IPS-18c (cell line): ENCODE data around the gene PPP2R3A.
"Not testable (repeated sequence)": the region's sequence is repeated elsewhere in the genome, so short reads cannot be mapped to it uniquely, and the experiment has no call there.

Experiments used
- H3K4me3 ChIP-seq: 2 replicates; pipeline ENCODE4 v1.7.0; 2013; ENCODE audit warnings: low read depth, mild to moderate bottlenecking, low read length, moderate library complexity; ENCODE audit not compliant: insufficient read depth
- H3K9me3 ChIP-seq: one replicate; pipeline ENCODE4 v1.6.1; 2013; ENCODE audit warnings: mild to moderate bottlenecking, low read length, moderate library complexity; ENCODE audit not compliant: control insufficient read depth, insufficient read depth

PPP2R3A gene, protein sequence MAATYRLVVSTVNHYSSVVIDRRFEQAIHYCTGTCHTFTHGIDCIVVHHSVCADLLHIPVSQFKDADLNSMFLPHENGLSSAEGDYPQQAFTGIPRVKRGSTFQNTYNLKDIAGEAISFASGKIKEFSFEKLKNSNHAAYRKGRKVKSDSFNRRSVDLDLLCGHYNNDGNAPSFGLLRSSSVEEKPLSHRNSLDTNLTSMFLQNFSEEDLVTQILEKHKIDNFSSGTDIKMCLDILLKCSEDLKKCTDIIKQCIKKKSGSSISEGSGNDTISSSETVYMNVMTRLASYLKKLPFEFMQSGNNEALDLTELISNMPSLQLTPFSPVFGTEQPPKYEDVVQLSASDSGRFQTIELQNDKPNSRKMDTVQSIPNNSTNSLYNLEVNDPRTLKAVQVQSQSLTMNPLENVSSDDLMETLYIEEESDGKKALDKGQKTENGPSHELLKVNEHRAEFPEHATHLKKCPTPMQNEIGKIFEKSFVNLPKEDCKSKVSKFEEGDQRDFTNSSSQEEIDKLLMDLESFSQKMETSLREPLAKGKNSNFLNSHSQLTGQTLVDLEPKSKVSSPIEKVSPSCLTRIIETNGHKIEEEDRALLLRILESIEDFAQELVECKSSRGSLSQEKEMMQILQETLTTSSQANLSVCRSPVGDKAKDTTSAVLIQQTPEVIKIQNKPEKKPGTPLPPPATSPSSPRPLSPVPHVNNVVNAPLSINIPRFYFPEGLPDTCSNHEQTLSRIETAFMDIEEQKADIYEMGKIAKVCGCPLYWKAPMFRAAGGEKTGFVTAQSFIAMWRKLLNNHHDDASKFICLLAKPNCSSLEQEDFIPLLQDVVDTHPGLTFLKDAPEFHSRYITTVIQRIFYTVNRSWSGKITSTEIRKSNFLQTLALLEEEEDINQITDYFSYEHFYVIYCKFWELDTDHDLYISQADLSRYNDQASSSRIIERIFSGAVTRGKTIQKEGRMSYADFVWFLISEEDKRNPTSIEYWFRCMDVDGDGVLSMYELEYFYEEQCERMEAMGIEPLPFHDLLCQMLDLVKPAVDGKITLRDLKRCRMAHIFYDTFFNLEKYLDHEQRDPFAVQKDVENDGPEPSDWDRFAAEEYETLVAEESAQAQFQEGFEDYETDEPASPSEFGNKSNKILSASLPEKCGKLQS (N-terminal part only)

DNA sequence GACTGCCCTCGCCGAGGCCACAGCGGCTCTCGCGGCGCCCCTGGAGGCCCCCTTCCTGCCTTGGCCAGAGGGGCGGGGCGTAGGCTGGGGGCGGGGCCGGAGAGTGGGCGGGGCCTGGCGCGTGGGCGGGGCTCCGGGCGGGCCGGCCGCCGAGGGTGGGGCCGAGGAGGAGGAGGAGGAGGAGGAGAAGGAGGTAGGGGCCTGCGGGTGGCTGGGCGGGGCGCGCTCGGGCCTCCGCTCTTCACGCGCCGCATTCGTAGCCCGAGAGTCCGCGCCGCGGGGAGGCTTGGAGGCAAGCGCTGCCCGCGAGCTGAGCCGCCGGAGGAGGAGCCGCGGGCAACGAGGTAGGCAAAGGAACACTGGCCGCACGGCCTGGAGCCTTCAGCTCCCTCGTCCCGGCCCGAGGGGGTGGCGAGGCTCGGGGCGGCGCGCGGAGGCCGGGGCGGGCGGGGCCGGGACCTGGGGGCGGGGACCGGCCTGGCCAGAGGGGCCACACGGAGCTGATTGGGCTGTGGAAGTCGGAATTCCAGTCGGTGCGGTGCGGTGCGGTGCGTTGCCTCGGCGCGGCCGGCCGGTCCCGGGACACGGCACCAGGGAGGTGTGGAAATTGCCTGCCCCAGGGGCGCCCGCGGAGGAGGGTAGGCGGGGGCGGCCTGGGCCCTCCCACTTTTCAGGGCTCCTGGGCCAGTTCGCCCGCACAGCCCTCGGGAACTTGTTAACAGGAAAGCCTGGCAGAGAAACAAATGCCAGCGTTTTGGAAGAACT is at the start of gene PPP2R3A:
Gene PPP2R3A, plus strand, starts transcription at position 223 of the 765 bp plus-strand sequence. CDS start 35,771 bp downstream, outside the sequence.
- Histone ChIP-seq H3K9me3 (no peaks in the 10 kb centered on the region), H3K4me3 (peak within 1 kb of the TSS; percentile 79)

DNA sequence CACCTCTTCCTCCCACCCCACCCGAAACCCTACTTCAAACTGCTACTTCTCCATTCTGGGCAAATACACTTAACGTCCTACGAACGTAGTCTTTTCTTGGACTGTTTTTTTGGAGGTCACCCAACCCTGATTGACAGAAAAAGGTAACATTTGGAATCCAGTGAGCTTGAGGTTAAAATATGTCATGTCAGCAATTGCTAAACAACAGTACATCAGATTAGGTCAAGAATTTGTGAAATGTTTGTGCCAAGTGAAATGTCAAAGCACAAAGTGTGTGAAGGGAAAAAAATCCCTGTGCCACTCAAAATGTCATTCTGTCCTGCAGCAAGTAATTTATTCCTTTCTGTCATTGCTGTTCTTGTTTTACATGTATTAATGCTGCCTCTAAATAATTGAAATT is 49.2 kb upstream of the PPP2R3A start:
- Histone ChIP-seq H3K9me3 (no peaks in the 10 kb centered on the region), H3K4me3 (no peak overlapping the region)

DNA sequence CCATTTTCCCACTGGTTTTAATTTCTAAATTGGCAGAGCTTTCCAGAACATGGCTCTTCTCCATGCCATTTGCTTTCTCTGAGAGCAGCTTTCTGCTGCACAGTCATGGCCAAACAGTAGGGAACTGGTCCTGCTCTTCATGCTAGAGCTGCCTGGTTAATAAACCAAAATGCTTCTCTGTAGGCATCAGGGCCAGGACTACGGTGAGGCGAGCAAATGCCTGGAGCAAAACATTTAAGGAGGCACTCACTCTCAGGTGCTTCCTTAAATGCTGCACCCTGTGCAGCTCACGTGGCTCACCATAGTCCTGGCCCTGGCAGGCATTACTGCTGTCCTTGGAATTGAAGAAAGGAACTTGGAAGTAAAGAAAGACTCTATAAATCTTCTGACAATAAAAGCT is 48.5 kb upstream of the PPP2R3A start:
- no peaks in the 10 kb centered on the region for H3K9me3 ChIP-seq
- no peak overlapping the region for H3K4me3 ChIP-seq

DNA sequence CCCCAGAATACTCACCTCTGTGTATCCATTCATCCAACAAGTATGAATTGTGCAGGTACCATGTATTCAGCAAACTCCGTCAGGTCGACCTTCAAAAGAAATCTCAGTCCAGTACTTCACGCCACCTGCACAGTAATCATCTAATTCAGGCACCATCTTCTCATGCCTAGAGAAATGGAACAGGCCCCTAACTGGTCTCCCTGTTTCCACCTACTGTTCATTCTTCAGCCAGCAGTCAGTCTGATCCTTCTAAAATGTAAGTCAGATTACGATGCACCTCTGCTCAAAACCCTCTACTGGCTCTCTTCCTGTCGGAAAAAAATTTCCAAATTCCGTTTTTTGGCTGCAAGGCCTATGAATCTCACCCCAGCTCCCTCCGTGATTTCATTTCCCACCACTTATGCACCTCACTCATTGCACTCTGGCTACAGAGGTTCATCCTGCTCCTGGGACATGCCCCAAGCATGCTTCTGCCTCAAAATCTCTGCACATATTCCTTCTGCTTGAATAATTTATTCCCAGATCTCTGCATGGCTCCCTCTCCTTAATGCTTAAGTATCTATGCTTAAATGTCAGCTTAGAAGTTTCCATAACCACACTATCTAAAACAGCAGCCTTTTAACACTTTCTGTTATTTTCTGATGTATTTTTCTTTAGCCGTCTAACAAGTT is 47.5 kb upstream of the PPP2R3A start:
- H3K4me3 ChIP-seq: no peak overlapping the region

DNA sequence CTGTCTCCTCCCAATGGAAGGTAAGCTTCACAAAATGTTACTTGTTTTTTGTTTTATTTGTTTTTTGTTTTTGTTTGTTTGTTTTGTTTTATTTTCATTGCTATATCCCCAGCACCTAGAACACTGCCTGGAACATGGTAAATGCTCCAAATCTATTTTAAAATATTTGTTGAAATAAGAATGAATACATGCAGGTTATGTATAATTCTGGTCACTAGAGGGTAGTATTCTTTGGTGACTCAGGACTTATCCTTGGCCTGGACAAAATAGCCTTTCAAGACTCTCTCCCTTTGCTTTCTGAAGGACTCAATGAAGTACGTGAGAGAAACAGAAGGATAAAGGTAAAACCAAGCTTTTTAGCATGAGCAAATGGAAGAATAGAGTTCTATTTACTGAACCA is 46.9 kb upstream of the PPP2R3A start:
- Histone ChIP-seq H3K9me3 (no peaks in the 10 kb centered on the region), H3K4me3 (no peak overlapping the region)

More for the DNA sequence above, 47.5 kb upstream of the PPP2R3A start:
- H3K9me3 ChIP-seq: no peaks in the 10 kb centered on the region

DNA sequence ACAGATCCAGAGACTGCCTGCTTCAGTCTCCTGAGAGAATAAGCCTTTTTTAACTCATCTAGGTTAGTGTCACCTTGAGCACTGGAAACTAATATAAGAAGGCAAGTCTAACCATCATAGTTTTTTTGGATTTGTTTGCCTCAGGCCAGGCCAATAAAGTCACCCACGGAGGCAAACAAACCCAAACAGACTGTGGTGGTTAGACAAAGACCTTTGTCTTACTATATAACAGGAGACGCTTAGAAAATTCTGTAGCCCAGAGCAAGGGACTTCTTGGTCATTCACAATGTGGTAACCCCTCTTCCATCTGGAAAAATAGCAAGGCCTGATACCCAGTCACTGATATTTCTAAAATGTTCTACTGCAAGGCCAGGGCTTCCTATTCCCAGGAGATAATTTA is 45.3 kb upstream of the PPP2R3A start:
- no peak overlapping the region for H3K4me3 ChIP-seq
- H3K9me3 ChIP-seq: no peaks in the 10 kb centered on the region

DNA sequence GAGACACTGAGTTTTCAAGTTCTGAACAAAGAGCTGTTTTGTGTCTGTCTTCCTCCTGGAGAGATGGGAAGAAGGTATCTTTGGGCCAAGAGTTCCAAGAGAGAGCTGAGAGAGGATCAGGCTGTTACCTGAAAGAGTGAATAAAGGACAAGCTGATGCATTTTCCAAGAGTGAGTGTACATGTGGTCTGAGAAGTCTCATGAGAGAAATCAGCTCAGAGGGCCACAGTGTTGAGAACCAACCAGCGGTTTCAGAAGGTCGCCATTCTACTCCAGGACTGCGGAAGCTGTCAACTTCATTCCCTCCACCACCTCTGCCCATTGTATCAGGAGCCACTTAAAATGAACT is 42.7 kb upstream of the PPP2R3A start:
- Histone ChIP-seq H3K9me3 (no peaks in the 10 kb centered on the region), H3K4me3 (no peak overlapping the region)

DNA sequence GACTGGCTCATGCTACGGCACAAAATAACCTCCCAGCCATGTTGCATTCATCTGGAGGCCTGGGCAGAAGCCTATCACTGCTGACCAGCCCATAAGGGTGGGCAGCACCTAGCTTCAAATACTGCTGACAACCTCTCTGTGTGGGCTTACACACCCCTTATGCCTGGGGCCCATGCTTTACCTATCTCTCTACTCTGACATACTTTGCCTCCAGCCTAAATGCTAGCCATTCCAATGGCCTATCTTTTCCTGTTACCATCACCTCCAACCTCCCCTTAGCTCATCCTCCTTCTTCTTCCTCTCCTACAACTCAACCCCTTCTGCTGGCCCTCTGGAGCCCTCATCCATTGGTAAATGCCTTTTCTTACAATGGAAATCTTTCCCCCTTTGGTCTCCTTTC is 41.0 kb upstream of the PPP2R3A start:
- Histone ChIP-seq H3K9me3 (no peaks in the 10 kb centered on the region), H3K4me3 (no peak overlapping the region)

DNA sequence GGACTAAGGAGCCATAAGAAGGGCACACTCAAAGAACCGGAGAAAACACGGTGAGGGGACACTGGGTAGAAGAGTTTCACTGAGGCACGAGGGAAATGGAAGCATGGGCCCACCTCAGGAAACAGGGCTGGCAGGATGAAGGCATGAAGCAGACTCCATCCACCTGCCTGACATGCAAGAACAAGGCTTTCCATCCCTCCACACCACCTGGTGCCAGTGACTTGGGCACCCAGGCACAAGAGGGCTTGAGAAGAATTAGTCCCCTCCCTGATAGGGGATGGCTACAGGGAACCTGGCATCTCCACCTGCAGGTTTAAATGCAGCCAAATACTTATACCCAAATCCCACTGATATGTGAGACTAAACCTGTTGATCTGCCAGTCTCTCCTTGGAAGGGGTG is 38.9 kb upstream of the PPP2R3A start:
- Histone ChIP-seq H3K4me3 (no peak overlapping the region), H3K9me3 (no peaks in the 10 kb centered on the region)

DNA sequence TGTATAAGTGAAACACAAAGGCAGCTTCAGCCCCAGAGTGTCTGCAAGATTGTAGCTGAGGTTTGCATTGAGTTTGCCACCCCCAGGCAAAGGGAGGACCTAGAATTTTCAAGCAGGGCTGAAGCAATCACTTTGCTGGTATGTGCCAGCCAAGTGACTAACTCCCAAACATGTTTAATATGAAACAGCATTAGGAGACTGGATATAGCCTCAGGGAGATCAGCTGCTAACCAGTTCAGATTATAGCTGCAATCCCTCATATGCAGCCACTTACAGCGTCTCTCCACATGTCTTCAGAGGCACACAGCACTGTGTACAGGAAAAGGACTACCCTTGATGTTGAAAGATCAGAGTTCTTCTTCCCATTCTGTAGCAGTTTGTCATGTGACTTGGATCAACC is 38.4 kb upstream of the PPP2R3A start:
- no peaks in the 10 kb centered on the region for H3K9me3 ChIP-seq
- H3K4me3 ChIP-seq: no peak overlapping the region

DNA sequence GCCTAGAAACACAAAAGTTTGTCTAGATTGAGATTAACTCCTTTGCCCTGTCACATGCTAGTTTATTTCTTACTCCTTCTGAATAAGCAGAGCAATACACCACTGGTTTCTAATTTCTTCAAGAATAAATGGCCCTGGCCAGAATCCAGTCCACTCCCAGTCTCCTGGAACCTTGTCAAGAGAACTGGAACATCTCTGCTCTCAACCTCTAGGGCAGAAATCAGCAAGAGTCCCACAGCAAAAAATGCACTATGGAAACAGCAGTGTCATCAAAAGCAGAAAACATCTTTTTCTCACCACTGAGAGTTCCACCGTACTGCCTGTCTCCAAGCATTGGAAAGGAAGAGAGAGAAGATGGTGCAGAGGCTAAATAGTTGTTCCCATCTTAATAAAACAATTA is 35.9 kb upstream of the PPP2R3A start:
- Histone ChIP-seq H3K9me3 (no peaks in the 10 kb centered on the region), H3K4me3 (no peak overlapping the region)

DNA sequence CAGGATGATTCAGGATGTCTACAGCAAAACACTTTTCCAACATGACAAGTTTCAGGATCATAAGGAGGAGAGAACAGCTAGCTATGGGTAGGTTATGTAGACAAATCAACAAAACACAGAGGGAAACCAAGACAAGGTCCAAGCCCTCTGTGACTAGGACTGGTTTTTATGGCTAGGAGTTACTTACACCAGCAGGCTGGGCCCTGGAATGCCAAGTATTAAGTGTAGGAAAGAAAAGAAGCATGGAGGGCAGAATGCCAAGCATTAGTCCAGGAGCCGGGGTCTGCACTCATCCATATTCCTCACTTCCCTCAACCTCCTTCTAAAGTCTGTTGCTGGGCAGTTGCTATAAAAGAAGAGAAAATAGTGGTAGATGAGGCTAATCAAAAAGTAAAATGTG is 35.3 kb upstream of the PPP2R3A start:
- Histone ChIP-seq H3K9me3 (no peaks in the 10 kb centered on the region), H3K4me3 (no peak overlapping the region)

DNA sequence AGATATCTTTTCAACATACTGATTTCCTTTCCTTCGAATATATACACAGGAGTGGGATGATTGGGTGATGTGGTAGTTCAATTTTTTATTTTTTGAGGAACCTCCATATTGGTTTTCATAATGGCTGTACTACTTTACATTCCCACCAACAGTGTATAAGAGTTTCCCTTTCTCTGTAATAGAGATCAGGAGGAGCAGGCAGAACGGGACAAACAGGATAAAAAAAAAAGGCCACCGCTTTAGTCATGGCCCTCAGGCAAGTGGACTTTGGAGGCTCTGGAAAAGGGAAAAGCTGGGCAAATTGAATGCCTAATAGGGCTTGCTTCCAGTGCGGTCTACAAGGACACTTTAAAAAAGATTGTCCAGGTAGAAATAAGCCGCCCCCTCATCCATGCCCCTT is 30.4 kb upstream of the PPP2R3A start:
- not testable (repeated sequence) for H3K9me3 ChIP-seq, H3K4me3 ChIP-seq

DNA sequence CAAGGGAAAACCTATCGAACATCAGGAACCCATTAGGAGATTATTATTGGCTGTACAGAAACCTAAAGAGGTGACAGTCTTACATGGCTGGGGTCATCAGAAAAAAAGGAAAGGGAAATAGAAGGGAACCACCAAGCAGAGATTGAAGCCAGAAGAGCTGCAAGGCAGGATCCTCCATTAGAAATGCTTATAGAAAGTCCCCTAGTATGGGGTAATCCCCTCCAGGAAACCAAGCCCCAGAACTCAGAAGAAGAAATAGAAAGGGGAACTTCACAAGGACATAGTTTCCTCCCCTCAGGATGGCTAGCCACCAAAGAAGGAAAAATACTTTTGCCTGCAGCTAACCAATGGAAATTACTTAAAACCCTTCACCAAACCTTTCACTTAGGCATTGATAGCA is 27.8 kb upstream of the PPP2R3A start:
- H3K9me3 ChIP-seq, H3K4me3 ChIP-seq: not testable (repeated sequence)

DNA sequence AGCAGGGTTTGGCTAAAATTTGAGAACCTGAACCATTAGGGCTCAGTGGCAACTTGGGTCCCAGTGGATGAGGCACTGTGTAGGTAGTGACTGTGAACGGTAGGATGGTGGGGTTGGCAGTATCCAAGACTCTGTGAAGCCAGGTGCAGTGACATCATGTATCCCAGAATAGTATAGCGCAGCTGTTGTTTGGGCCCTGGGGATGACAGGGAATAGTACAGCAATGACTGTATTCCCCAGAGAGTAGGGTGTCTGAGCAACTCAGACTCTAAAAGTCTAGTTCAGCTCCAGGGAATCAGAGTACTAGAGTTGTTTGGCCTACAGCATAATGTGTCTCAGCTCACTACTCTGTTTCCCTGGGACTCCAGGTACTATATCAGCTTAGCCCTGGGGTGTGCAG is 20.7 kb upstream of the PPP2R3A start:
- H3K4me3 ChIP-seq: no peak overlapping the region
- H3K9me3 ChIP-seq: no peaks in the 10 kb centered on the region

DNA sequence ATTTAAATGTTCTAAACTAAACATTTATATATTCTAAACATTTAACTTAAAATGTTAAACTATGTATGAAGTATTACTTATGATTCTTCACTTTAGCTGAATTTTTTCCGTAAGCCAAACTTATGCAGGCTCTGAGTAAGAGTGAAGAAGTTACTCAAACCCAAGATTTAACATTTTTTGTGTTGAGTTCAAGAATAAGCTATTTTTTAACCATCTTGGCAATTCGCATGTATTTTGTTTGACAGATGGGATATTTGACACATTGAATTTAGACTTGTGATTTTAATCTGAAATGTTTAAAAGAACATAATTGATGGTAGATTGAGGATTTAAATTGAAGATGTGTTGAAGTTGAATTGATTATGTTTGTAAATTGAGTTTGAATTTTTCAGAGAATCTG is 14.6 kb upstream of the PPP2R3A start:
- Histone ChIP-seq H3K9me3 (no peaks in the 10 kb centered on the region), H3K4me3 (no peak overlapping the region)
